HEK293 (cell line): ENCODE data around the gene TRPV2.
"Not testable (repeated sequence)": the region's sequence is repeated elsewhere in the genome, so short reads cannot be mapped to it uniquely, and the experiment has no call there.

ENCODE experiments used
- CTCF ChIA-PET: fragments of 350-600 bp; formaldehyde crosslinking; extraction: SDS; loops from one replicate; lab custom pipeline; 2021; ENCODE audit warnings: antibody characterized with exemption; lab: Yijun Ruan, JAX
- POLR2A ChIA-PET: fragments of 300-600 bp; formaldehyde crosslinking; extraction: SDS; loops from one replicate; lab custom pipeline; 2020; ENCODE audit warnings: antibody characterized with exemption, inconsistent platforms; lab: Yijun Ruan, JAX
- H3K27ac ChIP-seq: fragments of 200-500 bp; sonication (Bioruptor generic); 2 replicates; pipeline ENCODE4 v1.5.1; 2014; ENCODE audit warnings: low read depth, low read length, control low read depth, inconsistent platforms; ENCODE audit errors: extremely low read depth
- H3K36me3 ChIP-seq, 2 experiments: fragments of 200-500 bp in 1 of 2; sonication (Bioruptor generic) in 1 of 2; 1 replicate in 1 of 2; 2 replicates in 1 of 2; pipeline ENCODE4 v1.5.1; 2014 to 2017; ENCODE audit warnings: inconsistent platforms in 2 of 2, low read length in 2 of 2; ENCODE audit not compliant: control insufficient read depth in 2 of 2, insufficient read depth in 1 of 2
- H3K4me1 ChIP-seq: fragments of 200-500 bp; sonication (Bioruptor generic); 2 replicates; pipeline ENCODE4 v1.5.1; 2014; ENCODE audit warnings: mild to moderate bottlenecking, low read length, inconsistent platforms; ENCODE audit not compliant: control insufficient read depth, insufficient read depth
- H3K4me3 ChIP-seq: 2 replicates; pipeline ENCODE4 v1.5.1; 2011; ENCODE audit warnings: low read depth, mild to moderate bottlenecking, control low read depth, low read length, moderate library complexity
- H3K9me3 ChIP-seq: fragments of 200-500 bp; sonication (Bioruptor generic); 2 replicates; pipeline ENCODE4 v1.5.1; 2014; ENCODE audit warnings: low read depth, low read length, inconsistent platforms; ENCODE audit not compliant: control insufficient read depth, insufficient read depth
- BCL11B ChIP-seq: fragments of 450-650 bp; formaldehyde crosslinking; IDR thresholded peaks from 2 replicates; pipeline ENCODE4 v1.5.1; 2016; ENCODE audit warnings: low read depth, missing biosample characterization, missing genetic modification characterization
- GLI2 ChIP-seq: fragments of 450-650 bp; formaldehyde crosslinking; IDR thresholded peaks from 2 replicates; pipeline ENCODE4; 2017; ENCODE audit warnings: missing biosample characterization, missing genetic modification characterization, low read depth, borderline replicate concordance
- INSM2 ChIP-seq: fragments of 450-650 bp; formaldehyde crosslinking; IDR thresholded peaks from 2 replicates; pipeline ENCODE4 v1.5.1; 2016; ENCODE audit warnings: missing biosample characterization, missing genetic modification characterization
- SALL2 ChIP-seq: fragments of 450-650 bp; formaldehyde crosslinking; IDR thresholded peaks from 2 replicates; pipeline ENCODE4 v1.5.0; 2017; ENCODE audit warnings: missing biosample characterization, mild to moderate bottlenecking, missing genetic modification characterization, borderline replicate concordance
- ZBTB17 ChIP-seq: fragments of 450-650 bp; formaldehyde crosslinking; IDR thresholded peaks from 2 replicates; pipeline ENCODE4 v1.5.1; 2016; ENCODE audit warnings: missing biosample characterization, missing genetic modification characterization
- ZBTB21 ChIP-seq: fragments of 450-650 bp; formaldehyde crosslinking; IDR thresholded peaks from 2 replicates; pipeline ENCODE4 v1.5.1; 2017; ENCODE audit warnings: missing biosample characterization, missing genetic modification characterization
- ZFHX2 ChIP-seq: fragments of 450-650 bp; formaldehyde crosslinking; conservative IDR thresholded peaks from 2 replicates; pipeline ENCODE4 v1.5.1; 2016; ENCODE audit warnings: missing biosample characterization, missing genetic modification characterization
- ZNF10 ChIP-seq: fragments of 450-650 bp; formaldehyde crosslinking; IDR thresholded peaks from 2 replicates; pipeline ENCODE4 v1.5.1; 2017; ENCODE audit warnings: missing biosample characterization, missing genetic modification characterization
- ZNF157 ChIP-seq: fragments of 450-650 bp; formaldehyde crosslinking; IDR thresholded peaks from 2 replicates; pipeline ENCODE4 v1.5.1; 2016; ENCODE audit warnings: missing biosample characterization, missing genetic modification characterization
- ZNF311 ChIP-seq: fragments of 450-650 bp; formaldehyde crosslinking; IDR thresholded peaks from 2 replicates; pipeline ENCODE4 v1.5.1; 2017; ENCODE audit warnings: missing biosample characterization, missing genetic modification characterization, borderline replicate concordance
- ZNF341 ChIP-seq: fragments of 450-650 bp; formaldehyde crosslinking; IDR thresholded peaks from 2 replicates; pipeline ENCODE4; 2016; ENCODE audit warnings: low read depth, missing biosample characterization, missing genetic modification characterization
- ZNF416 ChIP-seq: fragments of 450-650 bp; formaldehyde crosslinking; IDR thresholded peaks from 2 replicates; pipeline ENCODE4 v1.5.1; 2016; ENCODE audit warnings: missing biosample characterization, missing genetic modification characterization
- ZNF513 ChIP-seq: fragments of 450-650 bp; IDR thresholded peaks from 2 replicates; pipeline ENCODE4 v1.5.1; 2018; ENCODE audit warnings: missing biosample characterization, missing genetic modification characterization
- ZNF521 ChIP-seq: fragments of 450-650 bp; formaldehyde crosslinking; IDR thresholded peaks from 2 replicates; pipeline ENCODE4 v1.5.1; 2017; ENCODE audit warnings: missing biosample characterization, mild to moderate bottlenecking, missing genetic modification characterization
- ZNF530 ChIP-seq: fragments of 450-650 bp; formaldehyde crosslinking; IDR thresholded peaks from 2 replicates; pipeline ENCODE4 v1.5.1; 2016; ENCODE audit warnings: low read depth, missing biosample characterization, missing genetic modification characterization
- ZNF549 ChIP-seq: fragments of 450-650 bp; IDR thresholded peaks from 2 replicates; pipeline ENCODE4 v1.5.1; 2018; ENCODE audit warnings: missing biosample characterization, missing genetic modification characterization, mild to moderate bottlenecking, inconsistent platforms, moderate library complexity
- ZNF670 ChIP-seq: fragments of 450-650 bp; formaldehyde crosslinking; IDR thresholded peaks from 2 replicates; pipeline ENCODE4 v1.5.1; 2016; ENCODE audit warnings: missing biosample characterization, missing genetic modification characterization, low read depth
- ZNF701 ChIP-seq: fragments of 450-650 bp; formaldehyde crosslinking; IDR thresholded peaks from 2 replicates; pipeline ENCODE4 v1.5.1; 2016; ENCODE audit warnings: missing biosample characterization, missing genetic modification characterization
- ZNF776 ChIP-seq: fragments of 450-650 bp; formaldehyde crosslinking; IDR thresholded peaks from 2 replicates; pipeline ENCODE4 v1.5.0; 2017; ENCODE audit warnings: missing biosample characterization, missing genetic modification characterization, borderline replicate concordance
- ZSCAN18 ChIP-seq: fragments of 450-650 bp; formaldehyde crosslinking; IDR thresholded peaks from 2 replicates; pipeline ENCODE4 v1.5.1; 2016; ENCODE audit warnings: missing biosample characterization, missing genetic modification characterization
- TF ChIP-seq, protein P1 (sequence below): fragments of 450-650 bp; formaldehyde crosslinking; IDR thresholded peaks from 2 replicates; pipeline ENCODE4 v1.5.1; 2016; ENCODE audit warnings: missing biosample characterization, missing genetic modification characterization
- TF ChIP-seq, protein P2 (sequence below): fragments of 450-650 bp; formaldehyde crosslinking; IDR thresholded peaks from 2 replicates; pipeline ENCODE4 v1.5.1; 2016; ENCODE audit warnings: missing biosample characterization, missing genetic modification characterization

TRPV2 gene

DNA sequence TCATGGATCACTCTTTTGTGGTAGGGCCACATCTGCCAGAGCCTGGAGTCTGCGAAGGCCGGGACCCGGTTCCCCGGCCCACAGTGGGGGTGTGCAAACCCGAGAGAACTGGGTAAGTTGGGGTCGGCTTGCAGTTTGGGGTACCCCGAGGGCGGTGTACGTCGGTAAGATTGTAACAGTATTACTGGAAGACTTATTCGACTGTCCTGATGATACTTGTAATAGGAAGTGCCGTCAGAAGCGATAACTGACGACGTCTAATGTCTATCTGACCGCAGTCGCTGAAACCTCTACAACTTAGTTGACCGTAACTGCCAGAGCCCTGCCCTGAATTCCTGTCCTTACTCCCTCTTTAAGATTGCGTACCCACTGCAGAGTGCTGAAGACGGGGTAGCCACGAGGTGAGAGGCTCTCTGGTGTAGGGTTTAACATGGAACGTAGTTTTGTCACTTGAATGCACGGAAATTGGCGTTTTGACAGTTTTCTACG lies 24.0 kb downstream of the TRPV2 start:
- H3K4me3 ChIP-seq, result peak overlapping the region; percentile 83
- POLR2A ChIA-PET, result interaction anchor here (1.2 to 2.5 kb wide), 30 partner anchors 9 to 226 kb away, joined by 3 to 86 read pairs (median 10); partner anchors contain the start of genes CENPV, NCOR1, PIGL and UBB
- CTCF ChIA-PET, result interaction anchor here (0.6 to 2.8 kb wide), 7 partner anchors 11 to 86 kb away, joined by 4 to 31 read pairs (median 13); no protein-coding TSS in a partner anchor
- no peaks in the 10 kb centered on the region for H3K4me1 ChIP-seq
- TF ChIP-seq INSM2 (tag by site-specific recombination) (no peak), ZNF513 (tag by site-specific recombination) (no peak), SALL2 (tag by site-specific recombination) (no peak), ZNF549 (tag by site-specific recombination) (no peak), ZNF157 (tag by site-specific recombination) (no peak), ZFHX2 (tag by site-specific recombination) (no peak), ZNF701 (tag by site-specific recombination) (no peak), GLI2 (tag by site-specific recombination) (no peak)
- H3K36me3 ChIP-seq, result peaks cover 22 to 53% of the 10 kb centered on the region in 2 experiments
- H3K9me3 ChIP-seq, result no peaks in the 10 kb centered on the region
- peak overlapping the region; percentile 90 for H3K27ac ChIP-seq

GRCh38 chr17:16439811-16440351 lies 24.5 kb downstream of the TRPV2 start:
- peak overlapping the region; percentile 83 for H3K4me3 ChIP-seq
- POLR2A ChIA-PET, result interaction anchor here (0.9 to 6.0 kb wide), 7 partner anchors 11 to 96 kb away, joined by 3 to 54 read pairs (median 13); partner anchors contain the start of genes CENPV and UBB
- H3K27ac ChIP-seq, result peak overlapping the region; percentile 90
- H3K36me3 ChIP-seq, result peaks cover 22 to 55% of the 10 kb centered on the region in 2 experiments
- H3K4me1 ChIP-seq, result no peaks in the 10 kb centered on the region
- TF ChIP-seq ZNF521 (no peak), BCL11B (tag by site-specific recombination) (no peak), ZSCAN18 (tag by site-specific recombination) (no peak), ZNF311 (tag by site-specific recombination) (no peak), ZNF416 (tag by site-specific recombination) (no peak), ZNF530 (no peak), ZNF341 (no peak), ZNF670 (tag by site-specific recombination) (no peak), ZBTB21 (tag by site-specific recombination) (no peak), ZBTB17 (peak; percentile 47; the same call in 1 of the 2 replicates), ZNF776 (tag by site-specific recombination) (no peak), INSM2 (tag by site-specific recombination) (no peak), ZNF10 (tag by site-specific recombination) (0 out of 2 replicates have a peak, but pooled peaks have one; percentile 18)
- TF ChIP-seq, protein P1, sequence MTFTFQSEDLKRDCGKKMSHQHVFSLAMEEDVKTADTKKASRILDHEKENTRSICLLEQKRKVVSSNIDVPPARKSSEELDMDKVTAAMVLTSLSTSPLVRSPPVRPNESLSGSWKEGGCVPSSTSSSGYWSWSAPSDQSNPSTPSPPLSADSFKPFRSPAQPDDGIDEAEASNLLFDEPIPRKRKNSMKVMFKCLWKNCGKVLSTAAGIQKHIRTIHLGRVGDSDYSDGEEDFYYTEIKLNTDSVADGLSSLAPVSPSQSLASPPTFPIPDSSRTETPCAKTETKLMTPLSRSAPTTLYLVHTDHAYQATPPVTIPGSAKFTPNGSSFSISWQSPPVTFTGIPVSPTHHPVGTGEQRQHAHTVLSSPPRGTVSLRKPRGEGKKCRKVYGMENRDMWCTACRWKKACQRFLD (tag by site-specific recombination), result no peak
- TF ChIP-seq, protein P2, sequence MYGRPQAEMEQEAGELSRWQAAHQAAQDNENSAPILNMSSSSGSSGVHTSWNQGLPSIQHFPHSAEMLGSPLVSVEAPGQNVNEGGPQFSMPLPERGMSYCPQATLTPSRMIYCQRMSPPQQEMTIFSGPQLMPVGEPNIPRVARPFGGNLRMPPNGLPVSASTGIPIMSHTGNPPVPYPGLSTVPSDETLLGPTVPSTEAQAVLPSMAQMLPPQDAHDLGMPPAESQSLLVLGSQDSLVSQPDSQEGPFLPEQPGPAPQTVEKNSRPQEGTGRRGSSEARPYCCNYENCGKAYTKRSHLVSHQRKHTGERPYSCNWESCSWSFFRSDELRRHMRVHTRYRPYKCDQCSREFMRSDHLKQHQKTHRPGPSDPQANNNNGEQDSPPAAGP, result no peak
- CTCF ChIA-PET, result interaction anchor here (0.8 to 2.8 kb wide), 5 partner anchors 11 to 86 kb away, joined by 4 to 31 read pairs (median 7); no protein-coding TSS in a partner anchor
- no peaks in the 10 kb centered on the region for H3K9me3 ChIP-seq

DNA sequence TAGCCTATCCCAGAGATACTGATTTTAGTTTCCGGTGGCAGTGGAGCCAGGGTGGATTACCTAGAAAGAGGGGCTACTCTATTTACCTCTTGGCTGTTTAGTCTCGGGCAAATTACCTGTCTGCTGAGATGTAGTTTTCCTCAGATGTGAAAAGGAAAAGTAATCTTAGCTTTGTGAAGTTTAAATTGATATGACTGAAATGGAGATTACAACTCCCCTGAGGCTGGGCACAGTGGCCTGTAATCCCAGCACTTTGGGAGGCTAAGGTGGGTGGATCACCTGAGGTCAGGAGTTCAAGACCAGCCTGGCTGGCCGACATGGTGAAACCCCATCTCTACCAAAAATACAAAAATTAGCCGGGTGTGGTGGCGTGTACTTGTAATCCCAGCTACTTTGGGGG lies 25.0 kb downstream of the TRPV2 start:
- H3K36me3 ChIP-seq, result peaks cover 22 to 57% of the 10 kb centered on the region in 2 experiments
- ChIA-PET CTCF (interaction anchor here (0.8 to 2.8 kb wide), 5 partner anchors 11 to 87 kb away, joined by 4 to 31 read pairs (median 7); no protein-coding TSS in a partner anchor), POLR2A (interaction anchor here (0.9 to 6.0 kb wide), 8 partner anchors 21 to 135 kb away, joined by 3 to 54 read pairs (median 6); partner anchors contain the start of gene UBB)
- peak overlapping the region; percentile 83 for H3K4me3 ChIP-seq
- 0 out of 2 replicates have a peak overlapping the region, but pooled peaks have one; percentile 90 for H3K27ac ChIP-seq
- not testable (repeated sequence) for H3K9me3 ChIP-seq, H3K4me1 ChIP-seq
